Panc1 (cell line): ENCODE results near the gene ROBO1. TPM values are rescaled to one million over a fixed set of nuclear protein-coding genes. Genes with fewer than 3 reads are reported as not detected.

Experiments
- ATAC-seq: fragments of 200-7000 bp; cut with Tn5 transposase; 2 replicates; pipeline ENCODE4 v1.9.1; 2020; ENCODE audit warnings: mild to moderate bottlenecking, moderate library complexity
- BruUV-seq: library from RNA; stranded (reverse); fragments of 400-500 nt; replicated peaks from 2 replicates; lab custom pipeline; 2021; lab: Mats Ljungman, UMichigan
- CTCF ChIA-PET: fragments of 300-600 bp; sonication (Branson Sonifier 250); formaldehyde crosslinking; loops from one replicate; lab custom pipeline; 2022; ENCODE audit warnings: antibody characterized with exemption; lab: Charles Lee
- POLR2A ChIA-PET: fragments of 300-600 bp; sonication (Branson Sonifier 250); formaldehyde crosslinking; loops from one replicate; lab custom pipeline; 2022; ENCODE audit warnings: antibody characterized with exemption; lab: Charles Lee
- DNase-seq: peaks from one replicate; pipeline ENCODE4 v3.0.0-alpha.2; 2010; ENCODE audit warnings: low read depth, low spot score
- H3K27ac ChIP-seq: 2 replicates; pipeline ENCODE4 v1.5.1; 2011; ENCODE audit warnings: mild to moderate bottlenecking, low read length, inconsistent platforms
- H3K27me3 ChIP-seq: fragments of 200-500 bp; sonication (Bioruptor generic); 2 replicates; pipeline ENCODE4 v1.6.0; 2014; ENCODE audit warnings: low read length, inconsistent platforms; ENCODE audit not compliant: control insufficient read depth, insufficient read depth
- H3K36me3 ChIP-seq: fragments of 200-500 bp; sonication (Bioruptor generic); 2 replicates; pipeline ENCODE4 v1.5.1; 2014; ENCODE audit warnings: inconsistent platforms, mild to moderate bottlenecking, low read length, moderate library complexity; ENCODE audit not compliant: control insufficient read depth, insufficient read depth
- H3K4me1 ChIP-seq: 2 replicates; pipeline ENCODE4 v1.5.1; 2011; ENCODE audit warnings: inconsistent platforms, mild to moderate bottlenecking, low read length, moderate library complexity; ENCODE audit not compliant: control insufficient read depth, insufficient read depth
- H3K4me3 ChIP-seq, 2 experiments: 2 replicates each; pipeline ENCODE4 v1.5.1; 2011 to 2012; ENCODE audit warnings: low read depth in 2 of 2, low read length in 2 of 2, mild to moderate bottlenecking in 2 of 2, inconsistent platforms in 1 of 2, moderate library complexity in 1 of 2
- H3K9me3 ChIP-seq: fragments of 200-500 bp; sonication (Bioruptor generic); 2 replicates; pipeline ENCODE4 v1.5.1; 2014; ENCODE audit warnings: low read depth, mild to moderate bottlenecking, inconsistent platforms, low read length, moderate library complexity; ENCODE audit not compliant: control insufficient read depth, insufficient read depth
- POLR2AphosphoS5 ChIP-seq: IDR thresholded peaks from 2 replicates; pipeline ENCODE4 v1.6.1; 2012; ENCODE audit warnings: mild to moderate bottlenecking, low read depth, low read length, moderate library complexity
- REST ChIP-seq, 2 experiments: IDR thresholded peaks; 2 replicates each; pipeline ENCODE4 v1.6.1; 2011 to 2012; ENCODE audit warnings: low read depth in 2 of 2, control low read depth in 1 of 2, low read length in 1 of 2, mild to moderate bottlenecking in 1 of 2, moderate library complexity in 1 of 2; ENCODE audit not compliant: insufficient read depth in 1 of 2
- SIN3A ChIP-seq: IDR thresholded peaks from 2 replicates; pipeline ENCODE4 v1.6.1; 2012; ENCODE audit warnings: low read depth, mild to moderate bottlenecking, low read length, moderate library complexity, borderline replicate concordance; ENCODE audit not compliant: insufficient read depth
- TCF7L2 ChIP-seq: IDR thresholded peaks from 2 replicates; pipeline ENCODE4 v1.6.1; 2011; ENCODE audit warnings: mild to moderate bottlenecking, low read depth, low read length, inconsistent platforms
- in situ Hi-C: cut with HindIII; loops from 2 replicates; pipeline ENCODE4 v1.10.0; 2016; ENCODE audit warnings: low sequenced_read_pairs, low pct_unique_long_range_greater_than_20kb
- intact Hi-C: fragments of 100-400 bp; cut with micrococcal nuclease; formaldehyde crosslinking; loops from one replicate; pipeline ENCODE4 v1.10.0; 2022; ENCODE audit not compliant: unreplicated experiment
- total RNA-seq: library from RNA; stranded (reverse); gene quantifications from one replicate; pipeline ENCODE4 v1.2.1, GENCODE V29; 2021; ENCODE audit not compliant: unreplicated experiment
- TF ChIP-seq, protein P1 (sequence below): fragments of 450-650 bp; IDR thresholded peaks from 2 replicates; pipeline ENCODE4 v1.5.1; 2017; ENCODE audit warnings: mild to moderate bottlenecking

The ROBO1 gene
- total RNA-seq, 1 experiment from 2014 or later, result 61.6 TPM

DNA sequence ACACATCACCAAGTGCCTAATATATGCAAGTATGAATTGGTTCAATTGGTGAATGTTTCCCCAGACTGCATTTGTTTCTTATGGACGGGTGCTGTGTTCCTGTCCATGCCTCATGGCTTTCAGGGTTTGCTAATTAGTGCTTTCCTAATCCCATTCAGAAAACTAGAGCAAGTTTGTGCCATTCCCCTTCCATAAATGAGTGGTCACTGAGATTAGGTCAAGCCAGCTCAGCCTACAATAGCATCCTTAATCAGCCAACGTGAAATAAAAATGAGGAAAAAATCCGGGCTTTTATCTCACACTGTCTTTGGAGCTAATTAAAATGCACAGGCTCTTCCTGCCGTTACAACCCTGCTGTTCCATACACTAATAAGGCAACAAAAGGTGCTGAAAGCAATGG lies 788.8 kb downstream of the ROBO1 start:
- intact Hi-C loops (no loop called here), in situ Hi-C loops (no loop called here)
- Histone ChIP-seq H3K27me3 (no peaks in the 10 kb centered on the region), H3K4me3 (no peak overlapping the region), H3K4me1 (peaks cover 7% of the 10 kb centered on the region; the same call in 1 of the 2 replicates), H3K36me3 (no peaks in the 10 kb centered on the region), H3K9me3 (no peaks in the 10 kb centered on the region), H3K27ac (no peak overlapping the region)
- ATAC-seq, result no peak
- no peak for DNase-seq
- POLR2A ChIA-PET, result no interaction called here
- BruUV-seq, result no TSS peak
- no peak for TF ChIP-seq TCF7L2
- no peak for TF ChIP-seq REST (IDR thresholded peaks at IDR 0.05; ENCODE audit: insufficient read depth in 1 of 2, low read depth in 2 of 2, low read length in 1 of 2)
- no peak for TF ChIP-seq POLR2AphosphoS5
- TF ChIP-seq, protein P1, sequence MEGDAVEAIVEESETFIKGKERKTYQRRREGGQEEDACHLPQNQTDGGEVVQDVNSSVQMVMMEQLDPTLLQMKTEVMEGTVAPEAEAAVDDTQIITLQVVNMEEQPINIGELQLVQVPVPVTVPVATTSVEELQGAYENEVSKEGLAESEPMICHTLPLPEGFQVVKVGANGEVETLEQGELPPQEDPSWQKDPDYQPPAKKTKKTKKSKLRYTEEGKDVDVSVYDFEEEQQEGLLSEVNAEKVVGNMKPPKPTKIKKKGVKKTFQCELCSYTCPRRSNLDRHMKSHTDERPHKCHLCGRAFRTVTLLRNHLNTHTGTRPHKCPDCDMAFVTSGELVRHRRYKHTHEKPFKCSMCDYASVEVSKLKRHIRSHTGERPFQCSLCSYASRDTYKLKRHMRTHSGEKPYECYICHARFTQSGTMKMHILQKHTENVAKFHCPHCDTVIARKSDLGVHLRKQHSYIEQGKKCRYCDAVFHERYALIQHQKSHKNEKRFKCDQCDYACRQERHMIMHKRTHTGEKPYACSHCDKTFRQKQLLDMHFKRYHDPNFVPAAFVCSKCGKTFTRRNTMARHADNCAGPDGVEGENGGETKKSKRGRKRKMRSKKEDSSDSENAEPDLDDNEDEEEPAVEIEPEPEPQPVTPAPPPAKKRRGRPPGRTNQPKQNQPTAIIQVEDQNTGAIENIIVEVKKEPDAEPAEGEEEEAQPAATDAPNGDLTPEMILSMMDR, result no peak
- TF ChIP-seq SIN3A, result no peak
- CTCF ChIA-PET, result no interaction called here

DNA sequence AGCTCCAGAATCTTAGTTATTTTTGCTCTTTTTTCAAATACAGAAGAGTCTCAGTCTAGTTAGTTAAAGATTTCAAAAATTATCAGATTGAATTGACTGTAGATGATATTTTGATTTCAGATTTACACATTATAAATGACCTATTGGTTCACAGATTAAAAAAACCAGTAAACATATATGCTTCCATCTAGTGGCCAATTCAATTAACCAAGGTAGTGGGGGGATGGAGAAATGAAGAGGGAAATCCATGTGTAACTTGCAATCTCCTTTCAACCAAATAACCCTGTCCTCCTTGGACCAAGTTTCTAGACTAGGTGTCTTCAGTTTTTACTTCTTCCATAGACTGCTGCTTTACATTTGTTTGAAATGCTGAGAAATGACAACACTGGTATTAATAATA lies 789.8 kb downstream of the ROBO1 start:
- ATAC-seq, result no peak
- TF ChIP-seq TCF7L2, result no peak
- TF ChIP-seq, protein P1, result peak; percentile 52; the same call in 1 of the 2 replicates
- intact Hi-C loops (no loop called here), in situ Hi-C loops (no loop called here)
- H3K4me1 ChIP-seq, result peaks cover 7% of the 10 kb centered on the region; the same call in 1 of the 2 replicates
- DNase-seq, result no peak
- H3K36me3 ChIP-seq, result no peaks in the 10 kb centered on the region
- no TSS peak for BruUV-seq
- CTCF ChIA-PET, result no interaction called here
- no peak overlapping the region for H3K4me3 ChIP-seq
- H3K27me3 ChIP-seq, result no peaks in the 10 kb centered on the region
- H3K27ac ChIP-seq, result no peak overlapping the region
- H3K9me3 ChIP-seq, result no peaks in the 10 kb centered on the region
- POLR2A ChIA-PET, result no interaction called here

DNA sequence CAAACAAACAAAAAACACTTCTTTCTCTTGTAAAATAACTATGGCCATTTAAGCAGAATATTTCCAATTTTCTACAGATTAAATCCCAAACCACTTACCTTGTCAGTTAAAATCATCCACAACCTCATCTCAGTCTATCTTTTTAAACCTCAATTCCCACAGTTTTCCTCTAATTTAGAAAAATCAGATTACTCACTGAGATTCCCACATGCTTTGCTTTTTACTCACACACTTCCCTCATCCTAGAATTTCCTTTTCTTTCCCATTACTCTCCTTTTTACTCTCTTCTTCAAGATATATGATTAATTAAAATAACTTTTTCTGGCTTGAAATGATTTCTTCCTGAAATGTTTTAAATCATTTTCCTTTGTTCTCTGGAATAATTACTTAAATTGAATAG lies 790.7 kb downstream of the ROBO1 start:
- H3K27me3 ChIP-seq, result no peaks in the 10 kb centered on the region
- no peaks in the 10 kb centered on the region for H3K9me3 ChIP-seq
- POLR2A ChIA-PET, result no interaction called here
- in situ Hi-C loops, result no loop called here
- H3K4me1 ChIP-seq, result peaks cover 7% of the 10 kb centered on the region; the same call in 1 of the 2 replicates
- CTCF ChIA-PET, result no interaction called here
- no TSS peak for BruUV-seq
- H3K27ac ChIP-seq, result no peak overlapping the region
- ATAC-seq (no peak), DNase-seq (no peak)
- no peak for TF ChIP-seq REST (IDR thresholded peaks at IDR 0.05; ENCODE audit: insufficient read depth in 1 of 2, low read depth in 2 of 2, low read length in 1 of 2)
- TF ChIP-seq TCF7L2, result no peak
- TF ChIP-seq, protein P1, result no peak
- TF ChIP-seq POLR2AphosphoS5, result no peak
- TF ChIP-seq SIN3A, result no peak
- intact Hi-C loops, result no loop called here
- no peaks in the 10 kb centered on the region for H3K36me3 ChIP-seq
- no peak overlapping the region for H3K4me3 ChIP-seq
